K562 (cell line): ENCODE measurements around the gene BCAN. TPM values are rescaled to one million over a fixed set of nuclear protein-coding genes. Genes with fewer than 3 reads are reported as not detected.

Source experiments
- BRD9 ChIP-seq: fragments of 450-650 bp; IDR thresholded peaks from 2 replicates; pipeline ENCODE4 v1.6.1; 2018; ENCODE audit warnings: low read depth; ENCODE audit not compliant: partially characterized antibody
- CREM ChIP-seq: IDR thresholded peaks from 2 replicates; pipeline ENCODE4 v1.6.1; 2014; ENCODE audit warnings: antibody characterized with exemption, low read depth
- HDGF ChIP-seq: fragments of 450-650 bp; IDR thresholded peaks from 2 replicates; pipeline ENCODE4 v1.6.1; 2016
- MED1 ChIP-seq: sonication (generic); formaldehyde crosslinking; IDR thresholded peaks from 2 replicates; pipeline ENCODE4 v1.8.1; 2023; ENCODE audit warnings: missing genetic modification reagents, borderline replicate concordance
- PML ChIP-seq: IDR thresholded peaks from 2 replicates; pipeline ENCODE4 v1.6.1; 2012; ENCODE audit warnings: low read length, inconsistent platforms
- polyA plus RNA-seq, 8 experiments: library from polyadenylated mRNA; depleted of rRNA in 4 of 8; stranded (reverse) in 5 of 8; unstranded in 3 of 8; fragments of >200 nt; fragmentation: Nextera tagmentation in 2 of 8; fragmentation: Illumina TruSeq in 1 of 8; extraction: Ambion mirVana in 2 of 8; extraction: Trizol in 1 of 8; gene quantifications; 2 replicates each; pipeline versions ENCODE4 v1.2.1 to v1.2.3, GENCODE V29; 2011 to 2014; ENCODE audit warnings: inconsistent platforms in 1 of 8, missing spikeins in 1 of 8
- total RNA-seq, 7 experiments: library from RNA; depleted of rRNA in 6 of 7; stranded (reverse); fragments of >200 nt in 6 of 7; fragmentation: Illumina TruSeq in 2 of 7; extraction: Trizol in 2 of 7; gene quantifications; 2 replicates each; pipeline versions ENCODE4 v1.2.1 to v1.2.3, GENCODE V29; 2011 to 2021; ENCODE audit warnings: low replicate concordance in 1 of 7
- TF ChIP-seq, protein P1 (sequence below), 2 experiments: IDR thresholded peaks; 2 replicates each; pipeline ENCODE4 v1.6.1; 2012; ENCODE audit warnings: improper control_type of control experiment in 2 of 2, low read depth in 2 of 2, low read length in 2 of 2, borderline replicate concordance in 1 of 2
- TF ChIP-seq, protein P2 (sequence below): IDR thresholded peaks from 2 replicates; pipeline ENCODE4 v1.6.1; 2016; ENCODE audit warnings: missing genetic modification characterization, missing compliant biosample characterization

The BCAN gene
- total and polyA plus RNA-seq, 9 of the 15 experiments (the other 6 are each of a cell fraction or from before 2014, with no cell fraction given) = 0.04 to 0.33 (median 0.14) TPM; not detected in 5

GRCh38 chr1:156691665-156692440 lies 49.9 kb downstream of the BCAN start (continued):
- TF ChIP-seq, protein P1, sequence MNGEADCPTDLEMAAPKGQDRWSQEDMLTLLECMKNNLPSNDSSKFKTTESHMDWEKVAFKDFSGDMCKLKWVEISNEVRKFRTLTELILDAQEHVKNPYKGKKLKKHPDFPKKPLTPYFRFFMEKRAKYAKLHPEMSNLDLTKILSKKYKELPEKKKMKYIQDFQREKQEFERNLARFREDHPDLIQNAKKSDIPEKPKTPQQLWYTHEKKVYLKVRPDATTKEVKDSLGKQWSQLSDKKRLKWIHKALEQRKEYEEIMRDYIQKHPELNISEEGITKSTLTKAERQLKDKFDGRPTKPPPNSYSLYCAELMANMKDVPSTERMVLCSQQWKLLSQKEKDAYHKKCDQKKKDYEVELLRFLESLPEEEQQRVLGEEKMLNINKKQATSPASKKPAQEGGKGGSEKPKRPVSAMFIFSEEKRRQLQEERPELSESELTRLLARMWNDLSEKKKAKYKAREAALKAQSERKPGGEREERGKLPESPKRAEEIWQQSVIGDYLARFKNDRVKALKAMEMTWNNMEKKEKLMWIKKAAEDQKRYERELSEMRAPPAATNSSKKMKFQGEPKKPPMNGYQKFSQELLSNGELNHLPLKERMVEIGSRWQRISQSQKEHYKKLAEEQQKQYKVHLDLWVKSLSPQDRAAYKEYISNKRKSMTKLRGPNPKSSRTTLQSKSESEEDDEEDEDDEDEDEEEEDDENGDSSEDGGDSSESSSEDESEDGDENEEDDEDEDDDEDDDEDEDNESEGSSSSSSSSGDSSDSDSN (IDR thresholded peaks at IDR 0.05; ENCODE audit: borderline replicate concordance in 1 of 2, low read depth in 2 of 2, low read length in 2 of 2) = peak in 1 of 2 experiments; percentile 69; a peak in 1 of 4 replicates
- no peak for TF ChIP-seq MED1 (CRISPR knock-in tag)
- peak; percentile 46; the same call in 1 of the 2 replicates for TF ChIP-seq CREM
- TF ChIP-seq, protein P2, sequence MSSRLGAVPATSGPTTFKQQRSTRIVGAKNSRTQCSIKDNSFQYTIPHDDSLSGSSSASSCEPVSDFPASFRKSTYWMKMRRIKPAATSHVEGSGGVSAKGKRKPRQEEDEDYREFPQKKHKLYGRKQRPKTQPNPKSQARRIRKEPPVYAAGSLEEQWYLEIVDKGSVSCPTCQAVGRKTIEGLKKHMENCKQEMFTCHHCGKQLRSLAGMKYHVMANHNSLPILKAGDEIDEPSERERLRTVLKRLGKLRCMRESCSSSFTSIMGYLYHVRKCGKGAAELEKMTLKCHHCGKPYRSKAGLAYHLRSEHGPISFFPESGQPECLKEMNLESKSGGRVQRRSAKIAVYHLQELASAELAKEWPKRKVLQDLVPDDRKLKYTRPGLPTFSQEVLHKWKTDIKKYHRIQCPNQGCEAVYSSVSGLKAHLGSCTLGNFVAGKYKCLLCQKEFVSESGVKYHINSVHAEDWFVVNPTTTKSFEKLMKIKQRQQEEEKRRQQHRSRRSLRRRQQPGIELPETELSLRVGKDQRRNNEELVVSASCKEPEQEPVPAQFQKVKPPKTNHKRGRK (tag) = peak; percentile 54; the same call in 1 of the 2 replicates
- TF ChIP-seq BRD9 = no peak
- no peak for TF ChIP-seq HDGF
- TF ChIP-seq PML = no peak
